ENCODE data around the gene TTLL10.
"Not testable (repeated sequence)": the region's sequence is repeated elsewhere in the genome, so short reads cannot be mapped to it uniquely, and the experiment has no call there.

Gene TTLL10

DNA sequence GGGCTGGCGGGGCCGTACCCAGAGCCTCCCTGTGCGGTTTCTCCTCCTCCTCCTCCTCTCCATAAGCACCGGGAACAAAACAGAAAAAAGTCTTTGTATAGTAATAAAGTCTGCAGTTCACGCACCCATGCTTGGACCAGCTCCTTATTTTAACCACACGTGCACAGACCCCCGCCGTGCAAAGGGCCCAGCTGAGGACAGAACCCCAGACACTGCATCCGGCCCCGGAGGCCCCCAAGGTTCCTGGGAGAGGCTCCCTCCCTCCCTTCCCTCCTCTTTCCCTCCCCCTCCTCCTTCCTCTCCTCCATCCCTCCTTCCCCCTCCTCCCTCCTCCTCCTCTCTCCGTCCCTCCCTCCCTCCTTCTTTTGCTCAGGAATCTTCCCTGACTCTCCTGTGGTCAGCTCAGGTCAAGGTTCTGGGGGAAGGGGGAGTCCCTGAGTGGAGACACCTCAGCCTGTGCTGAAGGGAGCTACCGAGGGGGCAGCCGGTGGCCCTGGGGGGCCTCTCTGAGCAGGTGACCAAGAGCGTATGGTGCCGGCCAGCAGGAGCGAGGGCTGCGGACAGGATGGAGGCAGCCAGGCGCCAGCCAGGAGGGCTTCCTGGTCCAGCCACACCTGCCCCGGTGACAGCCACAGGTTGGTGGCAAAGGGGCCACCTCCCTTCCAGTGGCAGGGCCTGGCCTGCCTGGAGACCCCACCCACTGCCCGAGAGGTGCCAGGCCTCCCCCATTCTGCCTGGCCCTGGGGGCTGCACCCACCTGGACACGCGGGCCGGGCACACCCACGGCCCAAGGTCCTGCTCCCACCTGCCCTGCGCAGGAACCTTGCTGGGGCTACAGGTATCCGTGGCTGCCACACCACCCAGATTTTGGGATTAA lies 3.2 kb upstream of the TTLL10 start:
- DNase-seq, result no peak

DNA sequence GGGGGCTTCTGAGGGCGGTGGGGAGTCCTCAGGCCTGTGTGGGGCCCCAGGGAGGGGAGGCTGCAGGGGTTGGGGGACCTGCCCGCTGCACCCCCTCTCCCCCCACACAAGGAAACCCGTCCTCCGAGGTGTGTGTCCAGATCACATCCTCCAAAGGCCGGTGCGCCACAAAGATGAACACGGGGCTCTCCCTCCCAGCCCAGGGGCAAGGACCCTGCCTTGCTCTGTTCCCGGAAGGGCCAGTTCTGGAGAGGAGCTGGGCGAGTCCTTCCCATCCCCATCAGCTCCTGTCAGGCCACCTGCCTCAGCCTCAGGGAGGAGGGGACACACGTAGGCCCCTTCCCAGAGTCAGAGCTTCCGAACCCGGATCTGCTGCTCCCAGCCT lies 2.5 kb upstream of the TTLL10 start:
- no peak for DNase-seq

DNA sequence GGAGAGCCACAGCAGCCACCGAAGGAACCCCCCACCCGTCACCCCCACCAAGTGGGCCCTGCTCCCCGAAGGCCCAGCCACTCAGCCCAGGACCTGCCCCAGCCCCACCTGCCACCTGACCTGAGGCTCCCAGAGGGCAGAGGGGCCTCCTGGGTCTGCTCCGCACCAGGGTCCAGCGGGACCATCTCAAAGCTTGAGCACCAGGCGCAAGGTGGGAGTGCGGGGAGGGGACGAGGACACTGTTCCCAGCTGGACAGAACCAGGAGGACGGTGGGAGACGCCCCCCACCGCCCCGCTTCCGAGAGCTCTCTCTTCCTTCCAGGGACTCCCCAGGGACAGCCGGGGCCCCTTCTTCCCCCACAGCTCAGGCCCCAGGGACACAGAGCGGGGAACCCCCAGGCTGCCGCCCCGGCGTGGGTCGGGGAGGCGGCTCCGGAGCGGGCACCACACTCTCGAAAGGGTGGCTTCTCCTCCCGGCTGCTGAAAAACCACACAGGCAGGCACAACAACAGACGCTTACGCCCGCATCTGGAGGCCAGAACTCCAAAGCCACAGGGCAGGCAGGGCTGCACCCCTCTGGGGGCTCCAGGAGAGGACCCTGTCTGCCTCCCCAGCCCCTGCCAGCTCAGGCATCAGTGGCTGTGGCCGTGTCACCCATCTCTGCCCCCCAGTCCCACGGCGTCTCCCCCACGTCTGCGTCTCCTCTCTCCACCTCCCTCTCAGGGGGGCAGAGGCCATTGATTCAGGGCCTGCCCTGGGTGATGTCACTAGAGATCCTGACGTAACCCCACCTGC lies 1.9 kb upstream of the TTLL10 start:
- DNase-seq, result no peak

DNA sequence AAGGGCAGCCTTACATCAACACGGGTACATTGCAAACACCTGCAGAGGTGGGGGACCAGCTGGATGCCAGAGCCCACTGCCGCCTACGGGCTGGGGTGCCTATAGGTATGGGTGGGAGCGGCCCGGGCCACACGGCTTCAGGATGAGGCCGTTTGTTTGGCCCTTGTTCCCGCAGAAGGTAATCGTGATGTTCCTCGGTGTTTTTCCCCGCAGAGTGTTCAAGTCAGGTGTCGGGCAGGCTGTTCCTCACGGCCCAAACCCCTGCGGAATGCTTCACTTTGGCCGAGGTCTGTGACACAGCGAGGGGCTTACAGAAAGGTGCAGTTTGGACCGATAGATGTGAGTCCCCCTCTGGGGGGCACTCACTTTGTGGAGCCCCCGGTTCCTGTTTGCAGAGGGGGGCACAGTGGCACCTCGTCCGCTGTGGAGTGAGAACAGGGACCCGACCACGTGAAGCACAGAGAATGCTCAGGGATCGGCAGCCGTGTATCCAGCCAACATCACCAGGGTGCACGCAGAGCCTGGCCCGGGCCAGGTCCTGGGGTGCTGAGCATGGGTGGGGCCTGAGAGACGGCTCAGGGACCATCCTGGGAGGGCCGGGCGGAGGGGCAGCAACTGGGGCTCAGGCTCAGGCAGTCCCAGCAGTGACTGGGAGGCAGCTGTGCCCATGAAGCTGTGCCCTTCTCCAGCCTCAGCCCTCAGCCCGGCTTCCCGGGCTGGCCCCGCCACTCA lies 453 bp upstream of the TTLL10 start:
- DNase-seq, result no peak

DNA sequence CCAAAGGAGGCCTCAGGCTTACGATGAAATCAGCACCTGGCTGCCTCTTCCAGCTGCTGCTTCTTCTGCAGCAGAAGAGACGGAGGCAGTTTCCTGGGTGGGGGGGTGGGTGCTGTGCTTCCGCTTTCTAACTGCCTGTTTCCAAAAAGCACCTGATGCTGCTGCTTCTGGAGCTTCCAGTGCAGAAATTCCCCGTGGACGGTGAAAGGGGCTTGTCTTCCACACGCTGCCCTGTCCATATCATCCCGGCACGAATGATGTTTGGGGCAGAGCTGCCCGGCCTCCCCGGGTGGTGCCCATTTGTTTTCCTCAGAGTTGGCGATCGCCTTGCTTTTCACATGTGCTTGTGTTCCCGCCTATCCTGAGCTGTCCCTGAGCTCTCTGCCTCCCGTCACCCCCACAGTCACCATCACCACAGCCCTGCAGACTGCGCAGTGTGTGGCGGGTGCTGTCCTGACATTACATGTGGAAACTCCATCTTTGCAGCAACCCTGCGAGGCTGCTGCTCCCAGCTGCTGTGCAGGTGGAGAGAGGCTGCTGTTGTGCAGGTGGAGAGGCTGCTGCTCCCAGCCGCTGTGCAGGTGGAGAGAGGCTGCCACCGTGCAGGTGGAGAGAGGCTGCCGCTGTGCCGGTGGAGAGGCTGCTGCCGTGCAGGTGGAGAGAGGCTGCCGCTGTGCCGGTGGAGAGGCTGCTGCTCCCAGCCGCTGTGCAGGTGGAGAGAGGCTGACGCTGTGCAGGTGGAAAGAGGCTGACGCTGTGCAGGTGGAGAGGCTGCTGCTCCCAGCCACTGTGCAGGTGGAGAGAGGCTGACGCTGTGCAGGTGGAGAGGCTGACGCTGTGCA lies 1.8 kb downstream of the TTLL10 start:
- DNase-seq, result no peak

DNA sequence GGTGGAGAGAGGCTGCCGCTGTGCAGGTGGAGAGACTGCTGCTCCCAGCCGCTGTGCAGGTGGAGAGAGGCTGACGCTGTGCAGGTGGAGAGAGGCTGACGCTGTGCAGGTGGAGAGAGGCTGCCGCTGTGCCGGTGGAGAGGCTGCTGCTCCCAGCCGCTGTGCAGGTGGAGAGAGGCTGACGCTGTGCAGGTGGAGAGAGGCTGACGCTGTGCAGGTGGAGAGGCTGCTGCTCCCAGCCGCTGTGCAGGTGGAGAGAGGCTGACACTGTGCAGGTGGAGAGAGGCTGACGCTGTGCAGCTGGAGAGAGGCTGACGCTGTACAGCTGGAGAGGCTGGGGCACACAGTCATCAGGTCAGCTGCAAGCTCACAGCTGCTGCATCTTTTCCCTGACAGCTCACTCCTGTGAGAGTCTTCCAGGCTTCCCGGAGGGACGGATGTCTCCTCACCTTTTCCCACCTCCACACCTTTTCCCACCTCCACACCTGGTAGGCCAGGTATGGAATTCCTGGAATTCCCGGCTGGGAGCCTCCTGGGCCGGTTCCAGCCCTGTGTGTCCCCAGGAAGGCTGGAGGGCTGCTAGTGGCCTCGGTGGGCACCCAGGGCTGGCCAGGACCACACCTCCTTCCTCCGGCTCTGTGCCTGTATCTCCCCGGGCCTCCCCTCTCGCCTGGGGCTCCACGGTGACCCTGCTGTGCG lies 2.5 kb downstream of the TTLL10 start:
- DNase-seq, result not testable (repeated sequence)

DNA sequence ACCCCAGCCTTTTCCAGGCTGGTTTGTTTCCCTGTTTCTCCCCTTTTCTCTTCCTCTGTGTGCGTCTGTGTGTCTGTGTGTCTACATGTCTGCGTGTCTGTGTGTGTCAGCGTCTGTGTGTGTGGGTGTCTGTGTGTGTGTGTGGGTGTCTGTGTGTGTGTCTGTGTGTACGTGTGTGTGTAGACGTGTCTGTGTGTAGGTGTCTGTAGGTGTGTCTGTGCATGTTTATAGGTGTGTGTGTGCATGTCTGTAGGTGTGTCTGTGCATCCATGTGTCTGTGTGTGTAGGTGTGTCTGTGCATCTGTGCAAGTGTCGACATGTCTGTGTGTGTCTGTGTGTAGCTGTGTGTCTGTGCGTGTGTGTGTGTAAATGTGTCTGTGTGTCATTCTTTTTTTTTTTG lies 3.3 kb downstream of the TTLL10 start:
- no peak for DNase-seq

DNA sequence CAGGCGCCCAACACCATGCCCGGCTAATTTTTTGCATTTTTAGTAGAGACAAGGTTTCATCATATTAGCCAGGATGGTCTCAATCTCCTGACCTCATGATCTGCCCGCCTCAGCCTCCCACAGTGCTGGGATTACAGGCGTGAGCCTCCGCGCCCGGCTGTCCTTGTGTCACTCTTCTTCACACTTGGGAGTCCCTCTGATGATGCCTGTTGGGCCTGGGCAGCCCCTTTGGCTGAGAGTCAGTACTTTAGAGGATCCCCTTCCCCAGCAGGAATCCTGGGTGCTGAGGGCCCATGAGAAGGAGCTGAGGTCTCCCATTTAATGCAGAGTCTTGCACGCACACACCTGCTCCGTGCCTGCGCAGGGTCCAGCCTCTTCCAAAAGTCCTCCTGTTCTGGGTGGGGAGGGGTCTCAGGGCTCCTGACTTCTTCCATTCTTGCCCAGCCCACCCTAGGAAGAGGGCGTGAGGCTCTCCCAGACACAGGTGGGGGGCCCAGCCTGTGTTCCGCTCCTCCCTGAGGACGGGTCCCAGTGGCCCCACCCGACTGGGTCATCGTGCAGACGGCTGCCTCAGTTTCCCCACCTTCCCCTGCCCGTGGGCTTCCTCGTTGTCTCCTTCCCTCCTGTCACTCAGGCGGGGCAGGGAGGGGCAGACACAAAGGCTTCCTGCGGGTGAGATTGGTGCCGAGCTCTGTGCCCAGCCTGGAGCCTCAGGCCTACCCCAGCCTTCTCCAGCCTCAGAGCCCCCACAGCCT lies 3.9 kb downstream of the TTLL10 start:
- DNase-seq, result no peak

DNA sequence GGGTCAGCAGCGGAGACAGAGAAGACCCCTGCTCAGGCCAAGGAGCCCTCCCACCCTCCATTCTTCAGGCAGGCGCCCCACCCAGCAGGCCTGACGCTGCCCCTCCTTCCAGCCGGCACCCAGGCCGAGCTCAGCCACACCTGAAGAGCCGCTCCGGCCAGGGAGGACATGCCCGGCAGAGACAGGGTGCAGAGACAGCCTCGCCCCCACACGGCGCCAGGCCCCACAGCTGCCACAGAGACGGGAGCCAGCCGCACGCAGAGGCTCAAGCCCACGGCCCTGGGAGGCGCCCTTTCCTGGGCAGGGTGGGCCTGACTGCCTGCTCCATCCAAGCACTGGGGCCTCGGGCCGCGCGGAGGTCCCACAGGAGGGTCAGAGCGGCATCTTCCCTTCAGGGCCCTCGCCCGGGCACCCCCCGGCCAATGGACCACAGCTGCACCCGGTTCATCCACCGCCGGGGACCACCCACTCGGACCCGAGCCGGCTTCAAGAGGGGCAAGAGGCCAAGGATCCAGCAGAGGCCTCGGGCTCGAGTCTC lies 5.2 kb downstream of the TTLL10 start:
- DNase-seq, result no peak

DNA sequence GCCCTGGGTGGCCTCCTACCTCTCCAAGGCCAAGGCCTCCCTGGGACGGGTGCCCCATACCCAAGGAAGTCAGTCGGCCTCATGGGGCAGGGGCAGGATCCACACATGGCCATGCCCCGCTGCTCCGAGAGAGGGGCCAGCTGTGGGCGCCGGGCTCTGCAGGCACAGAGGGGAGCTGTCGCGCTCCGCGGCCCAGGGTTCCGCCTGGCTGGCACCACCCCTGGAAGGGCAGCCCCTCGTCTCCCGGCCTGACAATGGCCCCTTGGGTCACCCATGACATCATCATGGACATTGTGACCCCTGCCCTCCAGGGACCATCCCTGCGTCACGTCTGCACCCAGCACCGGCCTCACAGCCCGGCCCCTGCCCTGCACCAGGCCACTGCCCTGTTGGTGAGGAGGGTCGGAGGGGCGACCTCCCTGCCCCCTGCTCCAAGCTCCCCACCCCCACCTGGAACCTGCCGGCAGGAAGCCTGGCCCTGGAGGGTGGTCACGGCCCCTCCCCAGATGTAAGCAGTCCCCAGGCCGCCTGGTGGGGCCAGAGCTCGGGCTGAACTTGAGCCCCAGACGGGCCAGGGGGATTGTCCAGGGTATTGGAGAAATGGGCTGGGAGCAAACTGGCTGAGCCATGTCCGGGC lies 5.8 kb downstream of the TTLL10 start:
- DNase-seq, result no peak

DNA sequence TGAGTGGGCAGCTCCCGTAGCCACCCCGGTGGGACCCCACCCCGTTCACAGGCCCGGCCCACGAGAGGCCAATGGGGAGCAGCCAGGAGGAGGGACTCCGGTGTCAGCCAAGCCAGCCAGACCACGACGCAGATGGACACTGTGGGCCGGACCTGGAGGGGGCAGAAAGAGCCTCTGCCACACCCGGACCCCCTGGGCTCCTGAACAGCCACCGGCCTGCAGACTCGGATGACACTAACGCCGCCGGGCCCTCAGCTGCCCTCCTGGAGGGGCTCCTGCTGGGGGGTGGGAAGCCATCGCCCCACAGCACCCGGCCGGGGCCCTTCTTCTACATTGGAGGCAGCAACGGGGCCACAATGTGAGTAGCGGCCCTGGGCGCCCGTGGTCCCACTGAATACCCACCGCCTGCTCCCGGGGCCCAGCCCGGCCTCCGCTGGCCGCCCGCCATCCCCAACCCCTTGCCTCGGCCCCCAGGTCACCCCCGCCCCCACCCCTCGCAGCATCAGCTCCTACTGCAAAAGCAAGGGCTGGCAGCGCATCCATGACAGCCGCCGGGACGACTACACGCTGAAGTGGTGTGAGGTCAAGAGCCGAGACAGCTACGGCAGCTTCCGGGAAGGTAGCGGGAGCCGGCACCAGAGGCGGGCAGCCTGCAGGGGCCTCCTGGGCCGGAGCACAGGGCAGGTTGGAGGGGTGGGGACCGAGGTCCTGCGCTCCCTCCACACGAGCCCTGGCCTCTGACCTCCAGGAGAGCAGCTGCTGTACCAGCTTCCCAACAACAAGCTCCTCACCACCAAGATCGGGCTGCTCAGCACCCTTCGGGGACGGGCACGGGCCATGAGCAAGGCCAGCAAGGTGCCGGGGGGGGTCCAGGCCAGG lies 6.5 kb downstream of the TTLL10 start:
- DNase-seq, result no peak

DNA sequence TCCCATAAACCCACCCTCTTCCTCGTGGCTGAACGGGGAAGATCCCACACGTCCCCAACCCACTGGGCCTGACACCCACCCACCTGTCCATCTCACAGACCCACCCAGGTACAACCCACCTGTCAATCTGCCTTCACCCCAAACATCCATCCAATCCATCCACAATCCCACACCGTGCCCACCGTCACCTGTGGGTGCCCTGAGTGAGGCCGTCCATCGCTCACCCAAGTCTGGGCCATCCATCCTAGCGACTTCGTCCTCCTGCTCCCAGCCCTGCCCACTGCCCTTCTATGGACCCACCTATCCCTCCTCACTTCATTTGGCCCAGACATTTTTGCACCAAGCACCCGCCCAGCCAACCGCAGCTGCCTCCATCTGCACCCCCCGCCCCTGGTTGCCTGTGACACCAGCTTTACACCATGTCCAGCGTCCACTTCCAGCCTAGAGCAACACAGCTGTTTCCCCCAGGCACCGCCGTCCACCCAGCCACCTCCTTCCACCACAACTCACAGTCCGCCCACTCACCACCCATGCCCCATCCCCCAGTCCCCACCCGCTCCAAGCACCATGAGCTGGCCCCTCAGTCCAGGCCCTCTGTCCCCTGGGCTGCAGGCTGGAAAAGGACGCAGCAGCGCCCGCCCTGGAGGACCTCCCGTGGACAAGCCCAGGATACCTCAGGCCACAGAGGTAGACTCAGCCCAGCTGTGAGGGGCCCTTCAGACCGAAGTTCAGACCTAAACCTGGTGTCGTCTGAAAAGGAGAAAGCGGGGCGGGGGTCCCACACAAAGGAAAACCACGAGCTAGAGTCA lies 7.7 kb downstream of the TTLL10 start:
- DNase-seq, result no peak

DNA sequence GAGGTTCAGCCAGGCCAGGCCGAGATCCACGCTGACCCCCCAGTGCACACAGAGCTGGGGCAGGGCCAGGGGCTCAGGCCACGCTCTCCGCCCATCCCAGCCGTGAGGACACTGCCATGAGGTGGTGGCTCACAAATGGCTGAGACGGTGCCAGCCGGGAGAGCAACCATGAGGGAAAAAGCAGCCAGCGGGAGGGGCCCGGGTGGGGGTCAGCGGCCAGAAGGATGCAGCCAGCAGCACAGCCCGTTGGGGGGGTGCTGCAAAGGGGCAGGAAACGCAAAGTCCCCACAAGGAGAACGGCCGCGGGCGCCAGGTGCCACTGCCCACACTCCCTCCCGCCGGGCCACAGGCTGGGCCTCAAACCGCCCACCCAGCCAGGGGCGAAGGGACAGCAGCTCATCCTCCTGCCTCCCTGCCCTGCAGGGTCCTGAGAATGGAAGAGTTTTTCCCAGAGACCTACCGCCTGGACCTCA lies 8.3 kb downstream of the TTLL10 start:
- DNase-seq, result no peak

DNA sequence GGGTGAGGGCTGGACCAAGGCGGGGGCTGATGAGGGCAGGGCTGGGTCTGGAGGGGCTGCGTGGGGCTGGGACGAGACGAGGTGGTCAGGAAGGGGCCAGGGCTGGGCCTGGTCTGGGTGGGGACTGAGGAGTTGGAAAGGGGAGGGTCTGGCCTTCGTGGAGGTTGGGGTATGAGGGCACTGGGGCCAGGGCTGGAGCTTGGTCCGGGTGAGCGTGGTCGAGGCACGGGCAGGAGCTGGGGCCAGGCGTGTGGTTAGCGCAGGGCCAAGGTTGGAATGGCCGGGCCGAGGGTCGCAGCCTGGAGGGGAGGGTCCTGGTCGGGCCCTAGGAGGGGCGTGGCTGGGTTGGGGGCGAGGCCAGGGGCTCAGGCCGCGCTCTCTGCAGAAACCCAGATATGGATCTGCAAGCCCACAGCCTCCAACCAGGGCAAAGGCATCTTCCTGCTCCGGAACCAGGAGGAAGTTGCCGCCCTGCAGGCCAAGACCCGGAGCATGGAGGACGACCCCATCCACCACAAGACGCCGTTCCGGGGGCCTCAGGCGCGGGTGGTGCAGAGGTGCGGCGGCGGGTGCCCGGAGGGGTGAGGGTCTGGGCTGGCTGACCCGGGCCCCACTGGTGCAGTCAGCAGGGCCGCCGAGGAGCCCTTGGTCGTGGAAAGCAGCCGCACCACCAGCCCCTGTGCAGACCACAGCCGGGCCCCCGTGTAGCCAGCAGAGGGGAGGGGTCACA lies 9.0 kb downstream of the TTLL10 start:
- DNase-seq, result no peak

DNA sequence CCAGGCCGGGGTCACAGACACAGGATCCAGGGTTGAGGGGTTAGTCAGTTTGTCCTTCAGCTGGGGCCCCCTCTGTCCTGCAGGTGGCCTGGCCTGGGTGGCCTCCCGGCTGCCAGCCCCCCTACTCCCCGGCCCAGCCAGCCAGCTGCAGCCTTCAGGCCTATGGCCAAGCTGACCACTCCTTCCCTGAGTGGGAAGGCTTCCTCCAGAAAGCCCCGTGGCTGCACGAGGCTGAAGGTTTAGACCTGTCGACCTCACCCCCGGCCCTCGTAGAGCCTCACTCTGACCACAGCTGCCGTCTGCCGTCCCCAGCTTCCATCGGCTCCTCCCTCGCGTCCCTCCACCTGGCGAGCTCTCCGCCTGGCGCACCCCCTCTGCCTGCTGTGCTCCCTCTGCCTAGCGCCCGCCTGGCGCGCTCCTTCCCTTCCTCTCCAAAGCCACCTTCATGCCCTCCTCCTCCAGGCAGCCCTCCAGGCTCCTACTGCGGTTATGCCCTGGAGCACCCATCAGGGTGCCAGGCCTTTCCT lies 9.6 kb downstream of the TTLL10 start:
- DNase-seq, result no peak
